Gastrocnemius medialis (tissue), 4 donors: ENCODE results near the gene GRK7. TPM values are rescaled to one million over a fixed set of nuclear protein-coding genes. Genes with fewer than 3 reads are reported as not detected.

Experiments
- ATAC-seq, 2 donors: fragments of 150-250 bp; one replicate each; pipeline ENCODE4 v1.9.1; 2016
- DNase-seq, 2 donors: peaks; one replicate each; pipeline ENCODE4 v3.0.0-alpha.2; 2019
- H3K27ac ChIP-seq, 4 donors: fragments of 200-600 bp; sonication (generic); 1 replicate in 1 of 4; 2 replicates in 3 of 4; pipeline ENCODE4 v1.5.1; 2016 to 2018; ENCODE audit warnings: mild to moderate bottlenecking in 2 of 4, moderate library complexity in 1 of 4
- H3K27me3 ChIP-seq, 3 donors: fragments of 200-600 bp; sonication (generic) in 2 of 3; 1 replicate in 1 of 3; 2 replicates in 2 of 3; pipeline versions ENCODE4 v1.5.1 to v1.6.0; 2016 to 2019; ENCODE audit warnings: mild to moderate bottlenecking in 1 of 3, moderate library complexity in 1 of 3
- H3K36me3 ChIP-seq, 2 donors: fragments of 200-600 bp; sonication (generic) in 1 of 2; one replicate each; pipeline ENCODE4 v1.5.1; 2017 to 2018
- H3K4me1 ChIP-seq, 2 donors: fragments of 200-600 bp; sonication (generic) in 1 of 2; one replicate each; pipeline ENCODE4 v1.5.1; 2016 to 2017; ENCODE audit warnings: mild to moderate bottlenecking in 2 of 2
- H3K4me3 ChIP-seq, 4 donors: fragments of 200-600 bp; sonication (generic) in 3 of 4; 1 replicate in 1 of 4; 2 replicates in 3 of 4; pipeline ENCODE4 v1.5.1; 2016 to 2019; ENCODE audit warnings: mild to moderate bottlenecking in 2 of 4
- H3K9me3 ChIP-seq, 3 donors: fragments of 200-600 bp; sonication (generic) in 2 of 3; 1 replicate in 1 of 3; 2 replicates in 2 of 3; pipeline ENCODE4 v1.5.1; 2016 to 2019
- CTCF ChIP-seq, 5 experiments: fragments of 450-650 bp in 3 of 5; fragments of 200-600 bp in 2 of 5; sonication (generic) in 2 of 5; IDR thresholded peaks in 4 of 5; conservative IDR thresholded peaks in 1 of 5; 1 replicate in 4 of 5; 2 replicates in 1 of 5; pipeline ENCODE4 v1.5.1; 2016 to 2019; ENCODE audit warnings: antibody characterized with exemption in 5 of 5, mild to moderate bottlenecking in 3 of 5, moderate library complexity in 3 of 5
- POLR2A ChIP-seq, 2 donors: fragments of 450-650 bp; IDR thresholded peaks; one replicate each; pipeline ENCODE4 v1.6.1; 2017; ENCODE audit warnings: antibody characterized with exemption in 2 of 2, mild to moderate bottlenecking in 2 of 2, moderate library complexity in 2 of 2
- in situ Hi-C, 4 donors: fragments of 200-750 bp; cut with MboI; loops; one replicate each; pipeline versions ENCODE4 v1.15.0 to v1.8.0; 2017; ENCODE audit warnings: low sequenced_read_pairs in 4 of 4
- intact Hi-C: fragments of 100-400 bp; cut with DNase I; formaldehyde crosslinking; loops from one replicate; pipeline ENCODE4 v1.15.1; 2023; ENCODE audit warnings: low total_unique reads
- total RNA-seq, 4 donors: library from RNA; depleted of rRNA; stranded (reverse); fragments of >200 nt; gene quantifications; one replicate each; pipeline versions ENCODE4 v1.1.0 to v1.2.3, GENCODE V29; 2016

GRK7 gene
- total RNA-seq, 4 donors from 2014 or later = 0.16 to 0.85 (median 0.27) TPM; not detected in 1

DNA sequence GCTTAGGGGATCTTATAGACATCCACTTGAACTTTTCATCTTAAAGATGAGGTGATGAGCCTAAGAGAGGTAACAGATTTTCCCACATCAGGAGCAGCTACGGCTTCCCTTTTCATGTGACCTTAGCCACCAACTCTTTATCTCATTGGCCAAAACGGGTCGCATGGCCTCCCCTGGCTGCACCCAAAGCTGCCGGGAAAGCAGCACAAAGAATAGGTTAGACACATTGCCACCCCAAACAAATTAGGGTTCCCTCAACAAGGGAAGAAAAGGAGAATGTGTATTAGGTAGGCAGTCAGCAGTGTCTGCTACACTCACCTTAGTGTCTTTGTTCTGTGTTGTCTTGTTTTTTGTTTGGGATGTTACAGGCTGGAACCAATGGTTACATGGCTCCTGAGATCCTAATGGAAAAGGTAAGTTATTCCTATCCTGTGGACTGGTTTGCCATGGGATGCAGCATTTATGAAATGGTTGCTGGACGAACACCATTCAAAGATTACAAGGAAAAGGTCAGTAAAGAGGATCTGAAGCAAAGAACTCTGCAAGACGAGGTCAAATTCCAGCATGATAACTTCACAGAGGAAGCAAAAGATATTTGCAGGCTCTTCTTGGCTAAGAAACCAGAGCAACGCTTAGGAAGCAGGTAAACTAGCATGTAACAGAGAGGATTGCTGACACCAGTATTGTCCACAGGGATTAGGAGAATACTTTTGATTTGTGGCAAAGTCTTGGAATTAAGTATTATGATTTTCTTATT, 44.2 kb downstream of the GRK7 start:
- Histone ChIP-seq H3K4me3 (no peak overlapping the region), H3K4me1 (no peaks in the 10 kb centered on the region), H3K27me3 (no peaks in the 10 kb centered on the region), H3K9me3 (no peaks in the 10 kb centered on the region), H3K27ac (no peak overlapping the region), H3K36me3 (no peaks in the 10 kb centered on the region)
- TF ChIP-seq CTCF (IDR thresholded peaks at IDR 0.05 in 4 of 5, conservative IDR thresholded peaks at IDR 0.05 in 1 of 5) (no peak), POLR2A (IDR thresholded peaks at IDR 0.05) (no peak)
- ATAC-seq (no peak), DNase-seq (no peak)
- in situ Hi-C loops (no loop called here), intact Hi-C loops (no loop called here)

DNA sequence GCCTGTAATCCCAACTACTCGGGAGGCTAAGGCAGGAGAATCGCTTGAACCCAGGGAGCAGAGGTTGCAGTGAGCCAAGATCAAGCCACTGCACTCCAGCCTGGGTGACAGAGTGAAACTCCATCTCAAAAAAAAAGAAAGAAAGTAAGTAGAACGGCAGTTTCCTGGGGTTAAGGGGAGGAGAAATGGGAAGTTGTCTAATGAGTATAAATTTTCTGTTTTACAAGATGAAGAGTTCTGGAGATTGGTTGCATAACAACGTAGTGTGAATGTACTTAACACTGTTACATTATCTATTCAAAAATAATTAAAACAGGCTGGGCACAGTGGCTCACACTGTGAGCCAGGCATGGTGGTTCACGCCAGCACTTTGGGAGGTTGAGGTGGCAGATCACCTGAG, 45.4 kb downstream of the GRK7 start:
- Histone ChIP-seq H3K9me3 (no peaks in the 10 kb centered on the region), H3K36me3 (no peaks in the 10 kb centered on the region), H3K27ac (no peak overlapping the region), H3K4me3 (no peak overlapping the region), H3K4me1 (no peaks in the 10 kb centered on the region), H3K27me3 (no peaks in the 10 kb centered on the region)
- TF ChIP-seq CTCF (IDR thresholded peaks at IDR 0.05 in 4 of 5, conservative IDR thresholded peaks at IDR 0.05 in 1 of 5) (no peak), POLR2A (IDR thresholded peaks at IDR 0.05) (no peak)
- in situ Hi-C loops (no loop called here), intact Hi-C loops (no loop called here)
- ATAC-seq = no peak
- no peak for DNase-seq

GRCh38 chr3:141810161-141810560, 47.0 kb downstream of the GRK7 start:
- no peak for TF ChIP-seq CTCF (IDR thresholded peaks at IDR 0.05 in 4 of 5, conservative IDR thresholded peaks at IDR 0.05 in 1 of 5)
- TF ChIP-seq POLR2A (IDR thresholded peaks at IDR 0.05) = no peak
- H3K27me3 ChIP-seq = no peaks in the 10 kb centered on the region
- H3K27ac ChIP-seq = no peak overlapping the region
- no peak for ATAC-seq
- H3K36me3 ChIP-seq = no peaks in the 10 kb centered on the region
- no peak overlapping the region for H3K4me3 ChIP-seq
- DNase-seq = no peak
- H3K9me3 ChIP-seq = no peaks in the 10 kb centered on the region
- intact Hi-C loops (no loop called here), in situ Hi-C loops (no loop called here)
- no peaks in the 10 kb centered on the region for H3K4me1 ChIP-seq

DNA sequence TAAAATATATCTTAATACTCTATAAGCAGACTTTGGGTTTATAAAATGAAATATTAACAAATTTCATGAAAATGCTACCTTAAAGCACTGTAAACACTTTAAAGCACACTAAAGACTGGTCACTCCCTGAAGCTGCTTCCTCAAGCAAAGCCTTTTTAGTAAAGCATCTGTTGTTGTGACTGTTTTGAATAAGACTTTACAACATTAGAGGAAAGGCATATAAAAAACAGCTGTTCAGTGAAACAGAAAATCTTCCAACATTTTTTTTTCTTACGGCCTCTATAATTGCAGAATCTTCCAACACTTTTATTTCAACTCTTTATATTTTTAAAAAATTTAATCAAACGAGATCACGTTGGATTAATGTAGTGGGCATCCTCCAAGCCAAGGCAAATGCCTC, 48.1 kb downstream of the GRK7 start:
- DNase-seq (no peak), ATAC-seq (no peak)
- Histone ChIP-seq H3K36me3 (no peaks in the 10 kb centered on the region), H3K4me3 (no peak overlapping the region), H3K27me3 (no peaks in the 10 kb centered on the region), H3K27ac (no peak overlapping the region), H3K9me3 (no peaks in the 10 kb centered on the region), H3K4me1 (no peaks in the 10 kb centered on the region)
- TF ChIP-seq CTCF (IDR thresholded peaks at IDR 0.05 in 4 of 5, conservative IDR thresholded peaks at IDR 0.05 in 1 of 5) = no peak
- no peak for TF ChIP-seq POLR2A (IDR thresholded peaks at IDR 0.05)
- intact Hi-C loops (no loop called here), in situ Hi-C loops (no loop called here)

DNA sequence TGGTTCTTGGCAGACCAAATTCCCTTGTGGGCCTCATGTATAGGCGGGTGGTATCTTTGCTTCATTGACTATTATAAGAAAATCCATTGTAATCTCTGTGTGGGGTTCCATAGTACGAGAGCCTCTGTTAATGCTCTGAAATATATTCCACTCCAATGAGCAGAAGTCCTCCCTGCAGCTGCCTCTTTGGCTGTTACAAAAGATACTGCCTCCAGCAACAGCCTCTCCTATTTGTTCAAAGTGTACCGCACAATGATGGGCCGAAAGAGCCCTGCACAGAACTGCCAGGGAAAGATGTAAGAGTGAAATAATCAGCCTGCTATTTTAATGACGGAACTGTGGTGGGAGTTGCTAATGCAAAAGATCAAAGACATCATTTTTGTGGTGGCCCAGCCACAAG, 48.9 kb downstream of the GRK7 start:
- intact Hi-C loops = no loop called here
- DNase-seq (no peak), ATAC-seq (no peak)
- no peaks in the 10 kb centered on the region for H3K27me3 ChIP-seq
- H3K36me3 ChIP-seq = no peaks in the 10 kb centered on the region
- no peaks in the 10 kb centered on the region for H3K9me3 ChIP-seq
- no peaks in the 10 kb centered on the region for H3K4me1 ChIP-seq
- H3K4me3 ChIP-seq = no peak overlapping the region
- TF ChIP-seq POLR2A (IDR thresholded peaks at IDR 0.05) (no peak), CTCF (IDR thresholded peaks at IDR 0.05 in 4 of 5, conservative IDR thresholded peaks at IDR 0.05 in 1 of 5) (no peak)
- H3K27ac ChIP-seq = no peak overlapping the region
- in situ Hi-C loops = no loop called here
